ENCODE measurements around the gene WNT10A. TPM values are rescaled to one million over a fixed set of nuclear protein-coding genes. Genes with fewer than 3 reads are reported as not detected.
A peak's percentile ranks its signal among the peaks of the same experiment; 100 is the strongest.

The WNT10A gene
- polyA plus RNA-seq, 1 of the 3 experiments (the other 2 are of a cell fraction), result 0.02 TPM

DNA sequence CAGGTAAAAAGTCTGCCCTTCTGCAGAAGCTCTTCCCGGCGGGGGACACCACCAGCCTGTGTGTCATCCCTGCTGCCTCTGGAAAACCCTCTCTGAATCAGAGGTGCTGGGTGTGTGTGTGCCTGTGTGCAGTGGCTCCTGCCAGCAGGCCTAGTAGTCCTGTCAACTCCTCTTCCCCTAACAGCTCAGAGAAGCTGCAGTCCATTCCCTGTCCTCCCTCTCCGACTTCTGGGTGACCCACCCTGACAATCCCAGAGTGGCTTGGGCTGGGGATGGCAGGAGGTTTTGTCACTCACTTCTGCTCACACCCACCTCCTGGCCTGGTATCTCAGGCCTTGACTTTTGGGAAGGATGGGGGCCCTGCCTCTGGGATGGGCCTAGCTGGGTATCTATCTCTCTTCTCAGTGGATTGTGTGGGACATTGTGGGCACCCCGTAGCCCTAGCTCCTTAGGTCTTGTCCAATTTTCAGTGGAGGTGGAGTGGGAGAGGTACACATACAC lies 2.3 kb downstream of the WNT10A start:
- CTCF ChIA-PET, result interaction anchor here (0.7 to 22.5 kb wide), 3 partner anchors 9 to 97 kb away, joined by 3 to 795 read pairs (median 8); no protein-coding TSS in a partner anchor
- POLR2A ChIA-PET, result interaction anchor here (1.0 to 1.1 kb wide), 2 partner anchors 11 to 80 kb away, joined by 3 to 4 read pairs; no protein-coding TSS in a partner anchor

More for the DNA sequence above, 2.3 kb downstream of the WNT10A start:
- H3K27ac ChIP-seq (ENCODE audit: low read depth in 2 of 2, low read length in 1 of 2), result no peak overlapping the region
- H3K27me3 ChIP-seq (ENCODE audit: insufficient read depth), result peaks cover 41% of the 10 kb centered on the region
- DNase-seq, result peak; percentile 32
- WGBS (ENCODE audit: low lambda C conversion rate), result 68% methylated on average over 4 of the region's 4 CpGs
- no peaks in the 10 kb centered on the region for H3K9me3 ChIP-seq
- H3K4me3 ChIP-seq (ENCODE audit: low read depth in 2 of 2, low read length in 1 of 2), result no peak overlapping the region
- H3K79me2 ChIP-seq (ENCODE audit: insufficient read depth), result no peaks in the 10 kb centered on the region
- H3K36me3 ChIP-seq (replicated peaks in 1 of 2; ENCODE audit: control insufficient read depth in 1 of 2, insufficient read depth in 2 of 2, low read length in 1 of 2), result no peaks in the 10 kb centered on the region
- peaks cover 0 to 57% of the 10 kb centered on the region in 2 experiments; a peak in 2 of 4 replicates for H3K4me1 ChIP-seq (ENCODE audit: control insufficient read depth in 1 of 2, insufficient read depth in 2 of 2, low read depth in 1 of 2, low read length in 1 of 2)
- no peaks in the 10 kb centered on the region for H3K9me2 ChIP-seq
- no peaks in the 10 kb centered on the region for H4K20me1 ChIP-seq (ENCODE audit: insufficient read depth)
- no peak overlapping the region for H3K9ac ChIP-seq
- H3F3A ChIP-seq (replicated peaks; ENCODE audit: insufficient read depth), result no peaks in the 10 kb centered on the region
- TF ChIP-seq RXRA (IDR thresholded peaks at IDR 0.05; ENCODE audit: borderline replicate concordance, low read depth) (no peak), FOXM1 (IDR thresholded peaks at IDR 0.05; ENCODE audit: low read depth) (no peak), REST (IDR thresholded peaks at IDR 0.05; ENCODE audit: low read depth, low read length) (no peak), FOSL2 (IDR thresholded peaks at IDR 0.05; ENCODE audit: borderline replicate concordance, low read depth) (no peak), TAF1 (IDR thresholded peaks at IDR 0.05; ENCODE audit: borderline replicate concordance, low read depth, low read length) (no peak)
- TF ChIP-seq, protein P1, sequence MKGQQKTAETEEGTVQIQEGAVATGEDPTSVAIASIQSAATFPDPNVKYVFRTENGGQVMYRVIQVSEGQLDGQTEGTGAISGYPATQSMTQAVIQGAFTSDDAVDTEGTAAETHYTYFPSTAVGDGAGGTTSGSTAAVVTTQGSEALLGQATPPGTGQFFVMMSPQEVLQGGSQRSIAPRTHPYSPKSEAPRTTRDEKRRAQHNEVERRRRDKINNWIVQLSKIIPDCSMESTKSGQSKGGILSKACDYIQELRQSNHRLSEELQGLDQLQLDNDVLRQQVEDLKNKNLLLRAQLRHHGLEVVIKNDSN (IDR thresholded peaks at IDR 0.05; ENCODE audit: borderline replicate concordance, low read depth), result no peak
- H2AFZ ChIP-seq (ENCODE audit: low read depth), result no peak overlapping the region
- H3K4me2 ChIP-seq, result no peak overlapping the region

Data from SK-N-SH (cell line).